Epidermal melanocyte (primary cell): Measurements from ENCODE around the gene MRPL24.

ENCODE experiments used
- DNase-seq: peaks from one replicate; pipeline ENCODE4 v3.0.0; 2011; ENCODE audit warnings: low spot score; ENCODE audit not compliant: insufficient read length

The MRPL24 gene

DNA sequence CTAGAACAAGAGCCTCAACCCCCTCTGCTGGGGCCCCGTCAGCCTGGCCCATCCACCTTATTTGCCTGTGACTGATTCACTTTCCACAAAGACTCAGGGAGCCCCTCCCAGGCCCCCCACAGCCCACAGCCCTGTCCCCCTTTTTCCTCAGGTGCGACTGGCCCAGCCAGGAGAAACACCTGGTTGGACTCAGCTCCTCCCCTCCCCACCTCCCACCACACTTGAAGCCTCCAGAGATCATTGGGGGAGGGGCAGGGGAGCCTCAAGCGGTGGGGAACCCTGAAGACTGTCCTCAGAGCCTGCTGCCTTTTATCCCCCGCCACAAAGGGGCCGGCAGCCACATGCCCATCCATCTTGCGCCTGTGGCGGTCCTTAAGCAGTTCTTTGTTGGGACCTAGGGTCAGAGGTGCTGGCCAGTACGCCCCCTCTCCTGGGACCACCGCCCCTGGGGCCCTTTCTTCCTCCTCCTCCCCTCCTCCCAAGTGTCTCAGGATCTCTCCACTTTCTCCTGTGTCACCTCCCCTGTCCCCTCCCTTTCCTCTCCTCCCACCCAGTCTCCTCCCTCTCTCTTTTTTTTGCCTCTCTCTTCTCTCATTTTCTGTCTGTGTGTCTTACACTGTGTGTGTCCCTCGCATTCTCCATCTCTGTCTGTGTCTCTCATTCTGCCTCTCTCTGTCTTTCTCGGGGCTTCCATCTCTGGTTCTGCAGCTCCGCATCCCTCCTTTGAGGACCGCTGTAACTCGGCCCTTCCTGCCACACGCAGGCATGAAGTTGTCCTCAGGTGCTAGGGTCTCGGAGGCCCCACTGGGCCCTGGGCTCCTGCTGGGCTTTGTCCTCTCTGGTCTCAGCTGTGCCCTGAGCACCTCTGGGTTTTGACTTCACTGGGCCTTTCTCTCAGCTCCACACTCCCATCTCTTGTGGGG, 47.7 kb downstream of the MRPL24 start:
- DNase-seq = no peak

DNA sequence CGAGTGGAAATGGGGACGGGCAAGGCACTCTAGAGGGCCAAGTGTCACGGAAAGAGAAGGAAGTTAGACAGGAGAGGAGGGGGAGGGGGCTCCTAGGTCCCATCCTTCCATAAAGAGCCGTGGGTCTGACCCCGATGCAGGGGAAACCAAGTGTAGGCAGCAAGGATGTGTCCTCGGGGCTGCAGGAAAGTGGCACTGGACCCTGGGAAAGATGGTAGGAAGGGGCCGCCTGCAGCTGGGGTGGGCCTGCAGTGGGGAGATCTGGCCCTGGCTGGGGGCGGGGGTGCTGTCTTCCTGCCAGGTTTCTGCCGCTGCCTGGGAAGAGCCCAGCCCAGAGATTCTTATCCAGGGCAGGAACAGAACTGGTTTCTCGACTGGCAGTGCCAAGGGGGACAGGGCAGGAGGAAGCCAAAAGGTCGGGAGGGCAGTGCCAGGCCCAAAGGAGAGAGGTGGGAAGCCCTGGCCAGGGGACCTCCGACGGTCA, 48.4 kb downstream of the MRPL24 start:
- no peak for DNase-seq

- DNase-seq = no peak
These were observed 49.0 kb downstream of the MRPL24 start for GRCh38 chr1:156691665-156692440.

DNA sequence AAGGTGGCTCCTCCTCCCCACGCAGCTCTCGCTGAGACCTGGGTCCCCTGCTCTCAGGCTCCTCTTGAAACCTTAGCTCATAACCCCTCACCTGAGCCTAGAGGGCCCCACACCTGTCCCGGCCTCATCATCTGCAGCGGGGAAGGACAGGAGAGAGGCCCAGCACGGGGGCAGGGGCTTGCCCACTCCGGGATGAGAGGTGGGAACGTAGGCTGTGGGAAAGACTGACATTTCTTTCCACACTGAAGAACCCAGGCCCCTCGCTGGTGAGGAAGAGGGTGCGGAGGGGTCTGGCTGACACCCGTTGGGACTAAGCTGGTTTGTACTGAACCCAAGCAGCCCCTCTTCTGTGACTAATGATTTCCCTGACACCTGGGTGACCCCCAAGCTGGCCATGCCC, 49.7 kb downstream of the MRPL24 start:
- DNase-seq = no peak

DNA sequence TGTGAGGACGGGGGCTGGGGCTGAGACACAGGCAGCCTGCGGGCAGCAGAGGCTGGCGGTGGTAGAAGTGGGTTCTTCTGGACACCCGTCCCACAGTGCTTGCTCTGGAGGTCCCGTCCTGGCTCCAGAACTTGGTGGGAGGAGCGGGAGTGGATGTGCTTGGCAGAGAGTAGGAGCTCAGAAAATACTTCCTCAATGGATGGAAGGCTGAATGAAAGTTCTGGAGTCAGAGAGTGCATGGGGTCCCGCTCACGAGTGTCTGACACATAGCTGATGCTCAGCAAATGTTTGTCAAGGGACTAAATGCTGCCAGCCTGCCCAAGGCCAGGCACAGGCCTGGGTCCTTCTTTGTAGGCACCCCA, 50.2 kb downstream of the MRPL24 start:
- no peak for DNase-seq

- DNase-seq = no peak
These were observed 50.8 kb downstream of the MRPL24 start for GRCh38 chr1:156689953-156690674.

GRCh38 chr1:156689035-156689952, 51.6 kb downstream of the MRPL24 start:
- peak; percentile 82 for DNase-seq
